Neutrophil (primary cell): ENCODE measurements around the gene LYSMD2.
"Not testable (repeated sequence)": the region's sequence is repeated elsewhere in the genome, so short reads cannot be mapped to it uniquely, and the experiment has no call there.

Experiments
- H3K27ac ChIP-seq: fragments of 200-600 bp; sonication (generic); 2 replicates; pipeline ENCODE4 v1.5.1; 2016; ENCODE audit warnings: mild to moderate bottlenecking, moderate library complexity
- H3K27me3 ChIP-seq: fragments of 200-600 bp; sonication (generic); 2 replicates; pipeline ENCODE4 v1.6.0; 2016; ENCODE audit warnings: mild to moderate bottlenecking
- H3K36me3 ChIP-seq: fragments of 200-600 bp; sonication (generic); 2 replicates; pipeline ENCODE4 v1.5.1; 2017
- H3K4me1 ChIP-seq, 2 experiments: fragments of 200-600 bp in 1 of 2; sonication (generic) in 1 of 2; 1 replicate in 1 of 2; 2 replicates in 1 of 2; pipeline versions ENCODE4 v1.5.1 to v1.6.1; 2013 to 2016; ENCODE audit warnings: low read depth in 1 of 2, low read length in 1 of 2, mild to moderate bottlenecking in 1 of 2, moderate library complexity in 1 of 2; ENCODE audit not compliant: control insufficient read depth in 1 of 2, insufficient read depth in 1 of 2
- H3K4me3 ChIP-seq, 2 experiments: fragments of 200-600 bp in 1 of 2; sonication (generic) in 1 of 2; 1 replicate in 1 of 2; 2 replicates in 1 of 2; pipeline ENCODE4 v1.5.1; 2013 to 2016; ENCODE audit warnings: low read depth in 1 of 2, low read length in 1 of 2, mild to moderate bottlenecking in 1 of 2, moderate library complexity in 1 of 2
- H3K9me3 ChIP-seq: fragments of 200-600 bp; sonication (generic); 2 replicates; pipeline ENCODE4 v1.5.1; 2016
- CTCF ChIP-seq: fragments of 200-600 bp; sonication (generic); IDR thresholded peaks from 2 replicates; pipeline ENCODE4 v1.5.1; 2016; ENCODE audit warnings: antibody characterized with exemption

Gene LYSMD2

DNA sequence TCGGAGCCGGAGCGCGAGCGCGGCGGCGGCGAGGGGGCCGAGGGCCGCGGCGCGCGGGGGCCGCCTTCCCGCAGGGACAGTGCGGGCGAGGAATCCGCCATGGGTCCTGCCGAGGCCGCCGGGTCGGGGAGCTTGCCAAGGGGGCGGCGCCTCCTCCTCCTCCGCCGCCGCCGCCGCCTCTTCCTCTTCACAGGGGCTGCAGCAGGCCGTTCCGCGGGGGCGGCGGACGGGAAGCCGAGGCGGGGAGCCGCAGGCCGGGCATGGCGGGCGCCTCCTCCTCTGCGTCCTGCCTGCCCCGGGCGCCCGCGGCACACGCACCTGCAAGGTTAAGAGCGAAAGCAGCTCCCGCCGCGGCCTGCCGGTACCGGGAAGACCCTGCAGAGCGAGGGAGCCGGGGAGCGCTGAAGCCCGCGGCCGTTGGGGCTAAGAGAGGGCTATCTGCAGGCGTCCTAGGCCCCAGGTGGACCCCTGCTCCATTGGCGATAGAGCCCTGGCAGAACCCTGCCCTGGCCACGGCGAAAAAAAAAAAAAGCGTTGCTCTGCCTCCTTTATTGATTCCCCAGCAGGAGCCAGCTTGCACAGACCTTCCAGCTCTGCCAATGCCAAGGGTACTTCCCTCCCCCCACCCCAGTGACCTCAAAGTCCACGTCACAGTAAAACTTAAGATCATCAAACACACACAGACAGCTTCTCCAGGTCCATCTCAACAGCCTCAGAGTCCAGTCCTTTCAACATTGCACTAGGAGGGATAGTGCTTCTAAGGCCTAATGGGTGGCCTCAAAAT is at the start of gene LYSMD2:
LYSMD2 (minus strand) TSS at position 134 of the 784 bp plus-strand sequence; CDS start at position 101, 33 bp downstream.
- H3K4me3 ChIP-seq: peak within 1 kb of the TSS; percentile 72 to 88
- H3K9me3 ChIP-seq: no peaks in the 10 kb centered on the region
- peak within 1 kb of the TSS; percentile 86 for H3K27ac ChIP-seq
- TF ChIP-seq CTCF: no peak
- no peaks in the 10 kb centered on the region for H3K27me3 ChIP-seq
- no peaks in the 10 kb centered on the region for H3K36me3 ChIP-seq
- peaks cover 30 to 36% of the 10 kb centered on the region in 2 experiments for H3K4me1 ChIP-seq

- H3K36me3 ChIP-seq: peaks cover 45% of the 10 kb centered on the region
- H3K4me1 ChIP-seq, H3K9me3 ChIP-seq, H3K4me3 ChIP-seq, H3K27me3 ChIP-seq, H3K27ac ChIP-seq: not testable (repeated sequence)
These were observed 49.7 kb upstream of the LYSMD2 start for GRCh38 chr15:51787130-51787529.

DNA sequence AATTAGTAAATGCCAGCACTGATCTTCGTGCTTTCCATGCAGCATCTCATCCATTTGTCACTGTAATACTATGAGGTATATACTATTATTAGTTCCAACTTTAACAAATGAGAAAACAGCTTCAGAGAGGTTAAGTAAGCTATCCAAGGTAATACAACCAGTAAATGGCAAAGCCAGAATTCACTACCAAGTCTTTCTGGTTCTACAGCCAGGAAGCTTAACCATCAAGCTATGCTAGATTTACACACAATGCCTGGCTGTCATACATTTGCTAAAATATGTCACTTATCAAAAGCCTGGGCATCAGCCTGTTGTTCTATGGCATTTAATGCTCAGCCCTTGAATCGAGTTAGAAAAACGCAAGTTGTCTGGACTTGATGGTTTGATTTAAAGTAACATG is 46.5 kb upstream of the LYSMD2 start:
- no peaks in the 10 kb centered on the region for H3K9me3 ChIP-seq
- H3K27me3 ChIP-seq: no peaks in the 10 kb centered on the region
- TF ChIP-seq CTCF: no peak
- H3K4me3 ChIP-seq: no peak overlapping the region
- peaks cover 56% of the 10 kb centered on the region for H3K36me3 ChIP-seq
- H3K27ac ChIP-seq: no peak overlapping the region
- no peaks in the 10 kb centered on the region for H3K4me1 ChIP-seq

- H3K9me3 ChIP-seq: no peaks in the 10 kb centered on the region
- H3K27me3 ChIP-seq: no peaks in the 10 kb centered on the region
- TF ChIP-seq CTCF: no peak
- no peak overlapping the region for H3K4me3 ChIP-seq
- H3K27ac ChIP-seq: no peak overlapping the region
- H3K36me3 ChIP-seq: peaks cover 54% of the 10 kb centered on the region
- no peaks in the 10 kb centered on the region for H3K4me1 ChIP-seq
These were observed 45.0 kb upstream of the LYSMD2 start for GRCh38 chr15:51782357-51782896.

DNA sequence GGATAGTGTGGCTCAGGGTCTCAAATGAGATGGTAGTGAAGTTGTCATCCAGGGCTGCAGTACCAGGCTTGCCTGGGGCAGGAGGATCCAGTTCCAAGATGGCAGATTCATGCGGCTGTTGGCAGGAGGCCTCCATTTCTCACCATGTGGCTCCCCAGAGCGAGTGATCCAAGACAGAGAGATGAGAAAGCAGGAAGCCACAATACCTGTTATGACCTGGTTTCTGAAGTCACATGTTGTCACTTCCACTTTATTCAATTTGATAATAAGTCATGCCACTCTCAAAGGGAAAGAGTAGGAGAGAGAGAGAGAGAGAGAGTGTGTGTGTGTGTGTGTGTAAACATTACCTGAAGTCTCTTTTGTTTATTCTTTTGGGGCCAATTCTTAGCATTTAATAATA is 44.1 kb upstream of the LYSMD2 start:
- Histone ChIP-seq H3K36me3 (peaks cover 53% of the 10 kb centered on the region), H3K4me3 (no peak overlapping the region), H3K4me1 (peaks cover 3 to 6% of the 10 kb centered on the region in 2 experiments), H3K27me3 (no peaks in the 10 kb centered on the region), H3K27ac (no peak overlapping the region), H3K9me3 (no peaks in the 10 kb centered on the region)
- no peak for TF ChIP-seq CTCF

DNA sequence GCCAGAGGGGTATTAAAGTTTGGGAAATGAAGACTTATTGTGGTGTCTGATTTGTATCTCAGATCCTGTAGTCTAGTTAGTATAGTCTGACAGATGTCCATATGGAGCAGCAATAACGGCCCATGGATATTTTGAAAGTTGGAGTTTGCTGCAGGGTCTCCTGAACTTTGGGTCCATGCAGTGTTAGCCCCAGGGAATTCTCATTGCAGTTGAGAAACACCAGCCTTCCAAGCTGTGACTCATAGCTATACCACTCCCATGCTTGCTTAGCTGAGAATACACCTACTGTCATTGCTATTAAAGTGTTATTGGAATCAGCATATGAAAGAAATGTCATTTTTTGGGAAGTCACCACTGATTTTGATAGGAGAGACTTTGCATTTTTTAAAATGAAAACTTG is 43.2 kb upstream of the LYSMD2 start:
- H3K9me3 ChIP-seq: no peaks in the 10 kb centered on the region
- no peak for TF ChIP-seq CTCF
- H3K4me1 ChIP-seq: peaks cover 3 to 9% of the 10 kb centered on the region in 2 experiments
- peaks cover 54% of the 10 kb centered on the region for H3K36me3 ChIP-seq
- H3K27me3 ChIP-seq: no peaks in the 10 kb centered on the region
- H3K27ac ChIP-seq: no peak overlapping the region
- no peak overlapping the region for H3K4me3 ChIP-seq
